Anterior cingulate cortex (tissue), 58 donors: Measurements from ENCODE around the gene SLC3A2.
A peak's percentile ranks its signal among the peaks of the same experiment; 100 is the strongest.

ENCODE experiments used
- DNase-seq, 58 donors: peaks; one replicate each; lab custom pipeline; 2025; lab: John Stamatoyannopoulos, UW

SLC3A2 gene

GRCh38 chr11:62880803-62881578 is at the start of gene SLC3A2:
TSS of gene SLC3A2 (plus strand) at chr11:62880896. CDS start at chr11:62881024, 128 bp downstream.
- peak in 57 of 58 donors; percentile 56 to 95 (median 86) for DNase-seq

- DNase-seq = peak in 4 of 58 donors; percentile 16 to 52 (median 32)
These were observed 49.7 kb upstream of the SLC3A2 start for GRCh38 chr11:62830904-62831519.

GRCh38 chr11:62831520-62832335 is 49.0 kb upstream of the SLC3A2 start, which contains the start of gene STX5:
TSS of gene STX5 (minus strand) at chr11:62832051. CDS start at chr11:62831243, 808 bp downstream.
- peak; percentile 93 to 100 (median 99) for DNase-seq

GRCh38 chr11:62832336-62833234 is 48.1 kb upstream of the SLC3A2 start, which contains the start of gene TEX54:
TSS of gene TEX54 (minus strand) at chr11:62832841.
- peak in 17 of 58 donors; percentile 10 to 66 (median 29) for DNase-seq

- DNase-seq = no peak
These were observed 45.4 kb upstream of the SLC3A2 start for GRCh38 chr11:62835336-62835735.

- peak; percentile 43 to 99 (median 90) for DNase-seq
These were observed 41.4 kb upstream of the SLC3A2 start, which contains the start of gene WDR74 for GRCh38 chr11:62839050-62839945. TSS of gene WDR74 (minus strand) at chr11:62839590. CDS start at chr11:62839570, 20 bp downstream.

- peak in 47 of 58 donors; percentile 6 to 75 (median 35) for DNase-seq
These were observed 39.9 kb upstream of the SLC3A2 start for GRCh38 chr11:62840721-62841360.

- peak in 57 of 58 donors; percentile 21 to 97 (median 82) for DNase-seq
These were observed 39.1 kb upstream of the SLC3A2 start for GRCh38 chr11:62841361-62842170.

GRCh38 chr11:62842171-62842741 is 38.4 kb upstream of the SLC3A2 start:
- DNase-seq = peak in 15 of 58 donors; percentile 7 to 59 (median 39)

- peak in 1 of 58 donors; percentile 18 for DNase-seq
These were observed 37.8 kb upstream of the SLC3A2 start for GRCh38 chr11:62842891-62843290.

GRCh38 chr11:62843466-62843865 is 37.2 kb upstream of the SLC3A2 start:
- DNase-seq = no peak

GRCh38 chr11:62844154-62844553 is 36.5 kb upstream of the SLC3A2 start:
- no peak for DNase-seq

GRCh38 chr11:62846177-62846576 is 34.5 kb upstream of the SLC3A2 start:
- DNase-seq = no peak

- DNase-seq = no peak
These were observed 32.9 kb upstream of the SLC3A2 start for GRCh38 chr11:62847767-62848314.

GRCh38 chr11:62850911-62851806 is 29.5 kb upstream of the SLC3A2 start:
- no peak for DNase-seq
